MM.1S (cell line): ENCODE measurements around the gene RET.

ENCODE experiments used
- EZH2 ChIP-seq: fragments of 300-600 bp; sonication (generic); optimal IDR thresholded peaks from 2 replicates; pipeline ENCODE3; 2017; ENCODE audit warnings: low read depth, mild to moderate bottlenecking, antibody characterized with exemption, low read length, mixed read lengths
- TF ChIP-seq, protein P1 (sequence below): fragments of 300-600 bp; sonication (generic); IDR thresholded peaks from 2 replicates; pipeline ENCODE4 v1.5.1; 2016; ENCODE audit warnings: antibody characterized with exemption, low read length, mixed read lengths

DNA sequence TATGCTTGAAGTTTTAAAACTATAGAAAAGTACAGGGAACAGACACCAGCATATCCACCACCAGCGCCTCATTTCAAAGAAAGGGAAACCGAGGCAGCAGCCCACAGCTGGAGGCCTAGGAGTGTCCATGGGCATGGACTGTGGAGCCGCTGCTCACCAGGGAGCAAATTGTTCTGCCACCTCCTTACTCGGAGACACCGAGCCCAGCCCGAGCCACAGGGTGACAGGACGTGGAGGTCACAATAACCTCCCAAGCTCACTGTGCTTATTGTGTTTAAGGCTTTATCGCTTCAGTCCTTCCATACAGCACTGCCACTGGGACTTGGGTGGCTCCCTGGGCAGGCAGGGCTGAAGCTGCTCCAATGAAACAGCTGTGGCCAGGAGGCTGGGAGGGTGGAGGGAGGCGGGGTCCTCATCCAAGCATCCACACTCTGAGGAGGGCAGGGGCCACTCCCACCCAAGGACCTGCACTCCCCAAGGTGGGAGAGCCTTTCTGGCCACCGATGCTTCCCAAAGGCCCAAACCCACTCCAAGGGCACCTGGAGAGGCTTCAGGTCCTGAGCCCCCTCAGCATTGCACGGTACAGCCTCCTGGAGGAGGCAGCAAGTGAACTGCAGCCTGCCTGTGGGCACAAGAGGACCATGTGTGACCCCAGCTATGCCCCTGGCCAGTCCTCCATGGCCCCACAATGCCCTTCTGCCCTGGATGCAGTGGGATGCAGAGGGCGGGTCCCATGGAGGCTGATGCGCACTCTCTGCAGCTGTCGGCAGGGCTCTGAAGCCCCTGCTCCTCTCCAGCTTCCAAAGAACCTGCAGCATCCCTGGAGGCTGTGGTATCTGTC is 38.7 kb upstream of the RET start:
- TF ChIP-seq, protein P1, sequence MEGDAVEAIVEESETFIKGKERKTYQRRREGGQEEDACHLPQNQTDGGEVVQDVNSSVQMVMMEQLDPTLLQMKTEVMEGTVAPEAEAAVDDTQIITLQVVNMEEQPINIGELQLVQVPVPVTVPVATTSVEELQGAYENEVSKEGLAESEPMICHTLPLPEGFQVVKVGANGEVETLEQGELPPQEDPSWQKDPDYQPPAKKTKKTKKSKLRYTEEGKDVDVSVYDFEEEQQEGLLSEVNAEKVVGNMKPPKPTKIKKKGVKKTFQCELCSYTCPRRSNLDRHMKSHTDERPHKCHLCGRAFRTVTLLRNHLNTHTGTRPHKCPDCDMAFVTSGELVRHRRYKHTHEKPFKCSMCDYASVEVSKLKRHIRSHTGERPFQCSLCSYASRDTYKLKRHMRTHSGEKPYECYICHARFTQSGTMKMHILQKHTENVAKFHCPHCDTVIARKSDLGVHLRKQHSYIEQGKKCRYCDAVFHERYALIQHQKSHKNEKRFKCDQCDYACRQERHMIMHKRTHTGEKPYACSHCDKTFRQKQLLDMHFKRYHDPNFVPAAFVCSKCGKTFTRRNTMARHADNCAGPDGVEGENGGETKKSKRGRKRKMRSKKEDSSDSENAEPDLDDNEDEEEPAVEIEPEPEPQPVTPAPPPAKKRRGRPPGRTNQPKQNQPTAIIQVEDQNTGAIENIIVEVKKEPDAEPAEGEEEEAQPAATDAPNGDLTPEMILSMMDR, result no peak
- no peak for TF ChIP-seq EZH2
